ENCODE results near the gene ITGB6. TPM values are rescaled to one million over a fixed set of nuclear protein-coding genes. Genes with fewer than 3 reads are reported as not detected.

The ITGB6 gene
- total and polyA plus RNA-seq, 2 donors: 0.32 to 0.33 TPM

DNA sequence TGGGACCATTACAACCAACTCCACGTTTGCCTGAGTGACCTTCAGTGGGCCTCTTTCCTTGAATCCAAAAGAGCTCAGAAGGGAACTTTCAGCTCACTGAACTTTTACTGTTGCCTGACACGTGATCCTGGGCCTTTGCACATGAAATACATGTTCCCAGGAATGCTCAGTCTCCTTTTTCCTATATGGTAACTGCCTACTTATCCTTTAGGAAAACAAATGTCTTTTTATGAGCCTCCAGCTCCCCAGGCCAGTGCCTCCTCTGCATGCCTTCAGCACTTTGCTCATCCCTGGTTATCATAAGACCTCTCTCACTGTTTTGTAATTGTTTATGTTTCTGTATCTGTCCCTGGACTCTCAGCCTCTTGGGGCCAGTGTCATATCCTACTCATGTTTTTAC, 142.7 kb downstream of the ITGB6 start:
- Histone ChIP-seq H3K4me1 (ENCODE audit: control insufficient read depth in 2 of 2, insufficient read depth in 2 of 2, low read length in 2 of 2) (peaks cover 0 to 5% of the 10 kb centered on the region in 2 donors), H3K4me3 (ENCODE audit: low read length in 2 of 2) (no peak overlapping the region), H3K36me3 (ENCODE audit: control insufficient read depth in 2 of 2, insufficient read depth in 2 of 2, low read length in 1 of 2) (no peaks in the 10 kb centered on the region), H3K27me3 (ENCODE audit: control insufficient read depth in 2 of 2, insufficient read depth in 1 of 2, low read length in 1 of 2) (peaks cover 2 to 20% of the 10 kb centered on the region in 2 donors), H3K9me3 (ENCODE audit: control insufficient read depth in 2 of 2, insufficient read depth in 1 of 2, low read length in 1 of 2) (no peaks in the 10 kb centered on the region), H3K27ac (ENCODE audit: low read depth in 1 of 2, low read length in 1 of 2) (no peak overlapping the region)
- DNase-seq (ENCODE audit: low read depth in 6 of 9, low spot score in 9 of 9): no peak
- 92% methylated on average over 2 of the region's 2 CpGs for WGBS

GRCh38 chr2:160055726-160056108, 144.4 kb downstream of the ITGB6 start:
- peaks cover 0 to 5% of the 10 kb centered on the region in 2 donors for H3K27me3 ChIP-seq (ENCODE audit: control insufficient read depth in 2 of 2, insufficient read depth in 1 of 2, low read length in 1 of 2)
- H3K36me3 ChIP-seq (ENCODE audit: control insufficient read depth in 2 of 2, insufficient read depth in 2 of 2, low read length in 1 of 2): no peaks in the 10 kb centered on the region
- no peak overlapping the region for H3K27ac ChIP-seq (ENCODE audit: low read depth in 1 of 2, low read length in 1 of 2)
- WGBS: 96% methylated on average over 7 of the region's 7 CpGs
- no peak overlapping the region for H3K4me3 ChIP-seq (ENCODE audit: low read length in 2 of 2)
- no peak for DNase-seq (ENCODE audit: low read depth in 6 of 9, low spot score in 9 of 9)
- H3K4me1 ChIP-seq (ENCODE audit: control insufficient read depth in 2 of 2, insufficient read depth in 2 of 2, low read length in 2 of 2): no peaks in the 10 kb centered on the region
- H3K9me3 ChIP-seq (ENCODE audit: control insufficient read depth in 2 of 2, insufficient read depth in 1 of 2, low read length in 1 of 2): no peaks in the 10 kb centered on the region

- Histone ChIP-seq H3K36me3 (ENCODE audit: control insufficient read depth in 2 of 2, insufficient read depth in 2 of 2, low read length in 1 of 2) (no peaks in the 10 kb centered on the region), H3K9me3 (ENCODE audit: control insufficient read depth in 2 of 2, insufficient read depth in 1 of 2, low read length in 1 of 2) (no peaks in the 10 kb centered on the region), H3K27me3 (ENCODE audit: control insufficient read depth in 2 of 2, insufficient read depth in 1 of 2, low read length in 1 of 2) (no peaks in the 10 kb centered on the region), H3K27ac (ENCODE audit: low read depth in 1 of 2, low read length in 1 of 2) (no peak overlapping the region), H3K4me1 (ENCODE audit: control insufficient read depth in 2 of 2, insufficient read depth in 2 of 2, low read length in 2 of 2) (no peaks in the 10 kb centered on the region), H3K4me3 (ENCODE audit: low read length in 2 of 2) (no peak overlapping the region)
- WGBS: 95% methylated on average over 7 of the region's 7 CpGs
- DNase-seq (ENCODE audit: low read depth in 6 of 9, low spot score in 9 of 9): no peak
Observed at GRCh38 chr2:160054984-160055725, 144.9 kb downstream of the ITGB6 start.

GRCh38 chr2:160053946-160054345, 146.1 kb downstream of the ITGB6 start:
- Histone ChIP-seq H3K36me3 (ENCODE audit: control insufficient read depth in 2 of 2, insufficient read depth in 2 of 2, low read length in 1 of 2) (no peaks in the 10 kb centered on the region), H3K4me1 (ENCODE audit: control insufficient read depth in 2 of 2, insufficient read depth in 2 of 2, low read length in 2 of 2) (no peaks in the 10 kb centered on the region), H3K9me3 (ENCODE audit: control insufficient read depth in 2 of 2, insufficient read depth in 1 of 2, low read length in 1 of 2) (no peaks in the 10 kb centered on the region)

DNA sequence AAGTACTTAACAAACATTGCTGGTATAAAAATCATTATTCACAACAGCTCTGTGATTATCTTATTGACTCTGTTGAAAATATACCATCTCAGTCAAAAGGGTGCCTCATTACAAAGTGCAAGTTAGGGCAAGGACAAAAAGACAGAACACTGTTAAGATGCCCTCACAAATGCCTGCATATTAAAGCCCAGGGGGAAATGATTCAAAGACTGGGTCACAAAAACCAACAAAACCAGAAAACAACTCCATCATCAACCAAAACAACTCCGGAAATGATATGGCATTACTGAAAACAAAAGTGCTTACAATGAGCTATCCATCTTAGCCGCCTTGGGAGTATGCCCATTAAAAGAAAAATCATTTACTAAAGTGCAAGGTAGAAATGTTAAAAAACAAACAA, 147.5 kb downstream of the ITGB6 start:
- Histone ChIP-seq H3K4me3 (ENCODE audit: low read length in 2 of 2) (no peak overlapping the region), H3K9me3 (ENCODE audit: control insufficient read depth in 2 of 2, insufficient read depth in 1 of 2, low read length in 1 of 2) (no peaks in the 10 kb centered on the region), H3K27ac (ENCODE audit: low read depth in 1 of 2, low read length in 1 of 2) (no peak overlapping the region), H3K4me1 (ENCODE audit: control insufficient read depth in 2 of 2, insufficient read depth in 2 of 2, low read length in 2 of 2) (no peaks in the 10 kb centered on the region), H3K36me3 (ENCODE audit: control insufficient read depth in 2 of 2, insufficient read depth in 2 of 2, low read length in 1 of 2) (no peaks in the 10 kb centered on the region), H3K27me3 (ENCODE audit: control insufficient read depth in 2 of 2, insufficient read depth in 1 of 2, low read length in 1 of 2) (no peaks in the 10 kb centered on the region)
- WGBS: 97% methylated on average over 2 of the region's 2 CpGs
- DNase-seq (ENCODE audit: low read depth in 6 of 9, low spot score in 9 of 9): no peak

More at GRCh38 chr2:160053946-160054345, 146.1 kb downstream of the ITGB6 start:
- Histone ChIP-seq H3K4me3 (ENCODE audit: low read length in 2 of 2) (no peak overlapping the region), H3K27me3 (ENCODE audit: control insufficient read depth in 2 of 2, insufficient read depth in 1 of 2, low read length in 1 of 2) (no peaks in the 10 kb centered on the region), H3K27ac (ENCODE audit: low read depth in 1 of 2, low read length in 1 of 2) (no peak overlapping the region)
- no peak for DNase-seq (ENCODE audit: low read depth in 6 of 9, low spot score in 9 of 9)
- 96% methylated on average over 2 of the region's 2 CpGs for WGBS

DNA sequence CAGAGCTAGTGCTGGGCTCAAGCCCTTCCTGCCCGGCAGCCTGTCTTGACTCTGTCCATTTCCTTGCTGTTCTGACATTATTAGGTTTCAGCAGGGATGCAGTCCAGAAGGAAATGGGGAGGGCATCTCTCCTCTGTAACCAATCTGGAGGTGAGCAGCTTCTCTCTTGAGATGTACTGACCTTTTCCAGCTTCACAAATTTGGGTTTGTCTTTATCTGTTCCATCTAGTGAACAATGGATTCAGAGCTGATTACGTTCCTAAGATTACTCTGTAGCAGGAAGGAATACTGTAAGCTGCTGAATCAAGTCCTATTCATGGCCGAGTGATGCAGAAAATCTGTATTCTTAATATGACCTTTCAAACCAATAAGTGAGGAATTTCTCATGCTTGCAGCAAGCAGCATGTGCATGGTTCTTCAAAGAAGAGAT, 148.7 kb downstream of the ITGB6 start:
- H3K4me1 ChIP-seq (ENCODE audit: control insufficient read depth in 2 of 2, insufficient read depth in 2 of 2, low read length in 2 of 2): no peaks in the 10 kb centered on the region
- H3K9me3 ChIP-seq (ENCODE audit: control insufficient read depth in 2 of 2, insufficient read depth in 1 of 2, low read length in 1 of 2): no peaks in the 10 kb centered on the region
- H3K4me3 ChIP-seq (ENCODE audit: low read length in 2 of 2): no peak overlapping the region
- DNase-seq (ENCODE audit: low read depth in 6 of 9, low spot score in 9 of 9): no peak
- no peaks in the 10 kb centered on the region for H3K27me3 ChIP-seq (ENCODE audit: control insufficient read depth in 2 of 2, insufficient read depth in 1 of 2, low read length in 1 of 2)
- no peaks in the 10 kb centered on the region for H3K36me3 ChIP-seq (ENCODE audit: control insufficient read depth in 2 of 2, insufficient read depth in 2 of 2, low read length in 1 of 2)
- H3K27ac ChIP-seq (ENCODE audit: low read depth in 1 of 2, low read length in 1 of 2): no peak overlapping the region
- 94% methylated on average over 3 of the region's 3 CpGs for WGBS

- H3K27me3 ChIP-seq (ENCODE audit: control insufficient read depth in 2 of 2, insufficient read depth in 1 of 2, low read length in 1 of 2): no peaks in the 10 kb centered on the region
- no peak overlapping the region for H3K4me3 ChIP-seq (ENCODE audit: low read length in 2 of 2)
- no peaks in the 10 kb centered on the region for H3K4me1 ChIP-seq (ENCODE audit: control insufficient read depth in 2 of 2, insufficient read depth in 2 of 2, low read length in 2 of 2)
- WGBS: 95% methylated on average over 3 of the region's 3 CpGs
- no peak for DNase-seq (ENCODE audit: low read depth in 6 of 9, low spot score in 9 of 9)
- H3K36me3 ChIP-seq (ENCODE audit: control insufficient read depth in 2 of 2, insufficient read depth in 2 of 2, low read length in 1 of 2): no peaks in the 10 kb centered on the region
- no peaks in the 10 kb centered on the region for H3K9me3 ChIP-seq (ENCODE audit: control insufficient read depth in 2 of 2, insufficient read depth in 1 of 2, low read length in 1 of 2)
- no peak overlapping the region for H3K27ac ChIP-seq (ENCODE audit: low read depth in 1 of 2, low read length in 1 of 2)
Observed at GRCh38 chr2:160050147-160050546, 149.9 kb downstream of the ITGB6 start.

Other genes with a start within 250 kb of the ITGB6 start
- gene PLA2R1, start 137.7 kb downstream of the ITGB6 start, total RNA-seq: 0.90 TPM
- 2.7 TPM for gene PLA2R1, start 137.7 kb downstream of the ITGB6 start, polyA plus RNA-seq

All from thymus (tissue), 11 donors.